Prostate gland (tissue), 2 donors: ENCODE results near the gene ST6GAL1.

Experiments used
- CTCF ChIP-seq, 4 experiments: fragments of 200-600 bp in 2 of 4; fragments of 450-650 bp in 2 of 4; sonication (generic) in 2 of 4; IDR thresholded peaks; 1 replicate in 3 of 4; 2 replicates in 1 of 4; pipeline ENCODE4 v1.5.1; 2016 to 2019; ENCODE audit warnings: antibody characterized with exemption in 4 of 4, mild to moderate bottlenecking in 2 of 4, moderate library complexity in 2 of 4
- POLR2A ChIP-seq: fragments of 450-650 bp; IDR thresholded peaks from one replicate; pipeline ENCODE4 v1.6.1; 2016; ENCODE audit warnings: antibody characterized with exemption, mild to moderate bottlenecking
- POLR2AphosphoS5 ChIP-seq: sonication (generic); formaldehyde crosslinking; IDR thresholded peaks from one replicate; pipeline ENCODE4 v1.6.1; 2017; ENCODE audit warnings: antibody characterized with exemption

- TF ChIP-seq CTCF (IDR thresholded peaks at IDR 0.05) (no peak), POLR2A (no peak), POLR2AphosphoS5 (no peak)
Observed at GRCh38 chr3:187104933-187105332, 174.6 kb downstream of the ST6GAL1 start.
